Esophagus squamous epithelium (tissue), 4 donors: ENCODE data around the gene NUDT13.

Experiments
- CTCF ChIP-seq, 6 experiments: fragments of 450-650 bp in 4 of 6; fragments of 200-600 bp in 2 of 6; sonication (generic) in 2 of 6; IDR thresholded peaks; one replicate each; pipeline ENCODE4 v1.5.1; 2016 to 2019; ENCODE audit warnings: antibody characterized with exemption in 6 of 6, mild to moderate bottlenecking in 4 of 6, moderate library complexity in 4 of 6
- POLR2A ChIP-seq, 4 donors: fragments of 450-650 bp; IDR thresholded peaks; one replicate each; pipeline ENCODE4 v1.6.1; 2017; ENCODE audit warnings: antibody characterized with exemption in 4 of 4, mild to moderate bottlenecking in 4 of 4, moderate library complexity in 3 of 4

GRCh38 chr10:73126343-73126742 lies 16.1 kb downstream of the NUDT13 start:
- TF ChIP-seq CTCF (IDR thresholded peaks at IDR 0.05) (no peak), POLR2A (IDR thresholded peaks at IDR 0.05) (no peak)
